DMS153 treated with DMSO at 0.1 percent for 48 hours (cell line): ENCODE data around the gene SCYGR2.
"Not testable (repeated sequence)": the region's sequence is repeated elsewhere in the genome, so short reads cannot be mapped to it uniquely, and the experiment has no call there.

Experiments used
- DNase-seq: peaks from one replicate; lab custom pipeline; 2025; ENCODE audit not compliant: unreplicated experiment; lab: John Stamatoyannopoulos, UW

The SCYGR2 gene, protein sequence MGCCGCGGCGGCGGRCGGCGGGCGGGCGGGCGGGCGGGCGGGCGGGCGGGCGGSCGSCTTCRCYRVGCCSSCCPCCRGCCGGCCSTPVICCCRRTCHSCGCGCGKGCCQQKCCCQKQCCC

DNA sequence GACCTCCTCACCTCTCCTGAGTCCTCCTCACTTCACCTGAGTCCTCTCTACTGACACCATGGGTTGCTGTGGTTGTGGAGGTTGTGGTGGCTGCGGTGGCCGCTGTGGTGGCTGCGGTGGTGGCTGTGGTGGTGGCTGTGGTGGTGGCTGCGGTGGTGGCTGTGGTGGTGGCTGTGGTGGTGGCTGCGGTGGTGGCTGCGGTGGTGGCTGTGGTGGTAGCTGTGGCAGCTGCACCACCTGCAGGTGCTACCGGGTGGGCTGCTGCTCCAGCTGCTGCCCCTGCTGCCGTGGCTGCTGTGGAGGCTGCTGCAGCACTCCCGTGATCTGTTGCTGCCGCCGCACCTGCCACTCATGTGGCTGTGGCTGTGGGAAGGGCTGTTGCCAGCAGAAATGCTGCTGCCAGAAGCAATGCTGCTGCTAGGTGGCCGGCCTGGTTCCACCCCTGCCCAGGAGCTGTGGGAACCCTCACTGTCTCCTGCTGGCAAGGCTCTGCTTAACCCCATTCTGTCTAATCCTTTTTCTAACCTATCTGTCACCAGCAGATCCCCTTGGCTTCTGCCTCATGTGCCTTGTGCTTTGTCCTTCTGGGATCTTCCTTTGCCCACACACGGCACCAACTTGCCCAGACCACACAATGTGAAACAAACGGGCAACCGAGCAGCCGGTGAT, at the start of gene SCYGR2:
Gene SCYGR2 (plus strand): TSS at position 59 of the 669 bp plus-strand sequence. CDS start 0 bp downstream, at position 59.
- DNase-seq, result not testable (repeated sequence)

DNA sequence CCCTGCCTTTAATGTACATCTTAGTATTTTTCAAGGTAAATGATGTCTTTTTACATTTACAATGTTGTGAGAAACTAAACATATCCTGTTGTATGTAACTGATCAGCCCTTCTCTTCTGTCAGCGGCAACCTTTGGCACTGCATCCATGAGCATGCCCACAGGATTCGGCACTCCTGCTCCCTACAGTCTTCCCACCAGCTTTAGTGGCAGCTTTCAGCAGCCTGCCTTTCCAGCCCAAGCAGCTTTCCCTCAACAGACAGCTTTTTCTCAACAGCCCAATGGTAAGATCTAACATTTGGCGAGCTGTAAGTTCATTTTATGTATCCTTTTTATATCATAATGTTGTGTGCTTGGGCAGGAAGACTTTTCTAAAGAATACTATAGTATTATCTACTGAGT, 46.9 kb upstream of the SCYGR2 start:
- DNase-seq, result no peak

DNA sequence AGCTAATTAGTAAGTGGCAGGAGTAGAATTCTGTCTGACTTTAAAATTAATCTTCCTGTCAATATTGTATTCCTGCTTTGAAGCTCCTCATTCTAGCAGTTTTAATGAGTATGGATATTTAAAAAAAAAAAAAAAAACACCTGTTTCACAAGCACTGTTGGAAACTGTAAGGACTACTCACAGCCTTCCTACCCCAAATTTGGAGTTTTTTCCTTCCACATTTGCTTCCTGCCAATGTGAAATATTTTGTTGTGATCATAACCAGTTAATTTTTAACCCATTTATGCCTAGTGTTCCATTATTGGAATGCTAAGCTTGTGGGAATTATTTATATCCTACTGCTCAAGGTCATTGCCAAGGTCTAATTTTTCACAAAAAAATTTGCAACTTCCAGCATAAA, 36.1 kb upstream of the SCYGR2 start:
- no peak for DNase-seq

DNA sequence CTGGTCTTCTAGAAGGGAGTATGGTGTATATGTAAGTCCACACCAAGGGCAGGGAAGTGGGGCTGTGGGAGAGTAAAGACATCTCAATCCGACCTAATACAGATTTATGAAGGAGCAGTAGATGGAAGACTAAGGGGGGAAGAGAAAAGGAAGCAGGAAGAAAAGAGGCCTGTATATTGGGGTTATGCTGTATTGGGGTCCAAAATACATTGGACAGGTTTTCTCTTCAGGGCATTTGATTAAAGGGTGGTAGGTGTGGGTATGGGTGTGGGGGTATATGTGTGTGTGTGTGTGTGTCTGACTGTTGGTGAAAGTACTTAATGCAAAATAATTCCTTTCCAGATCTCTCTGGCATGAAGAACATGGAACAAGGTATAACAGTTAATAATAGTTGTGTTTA, 33.6 kb upstream of the SCYGR2 start:
- no peak for DNase-seq

DNA sequence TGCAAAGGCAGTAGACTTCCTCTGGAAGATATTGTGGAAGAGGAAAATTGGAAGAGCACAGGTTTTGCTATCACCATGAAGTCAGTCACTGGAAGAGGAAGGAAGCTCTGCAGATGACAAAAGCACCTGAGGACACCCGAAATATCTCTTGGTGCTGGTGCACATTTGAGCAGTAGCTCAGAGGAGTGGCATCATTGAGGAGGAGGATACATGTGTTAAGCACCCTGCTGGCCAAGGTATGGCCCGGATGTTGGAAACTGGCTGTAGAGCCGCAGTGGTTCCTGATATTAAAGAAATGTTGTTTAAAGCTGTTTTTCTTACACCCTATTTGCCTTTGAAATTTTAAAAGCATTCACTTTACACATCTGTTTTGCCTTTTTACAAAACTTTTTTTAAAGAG, 32.7 kb upstream of the SCYGR2 start:
- DNase-seq, result no peak

DNA sequence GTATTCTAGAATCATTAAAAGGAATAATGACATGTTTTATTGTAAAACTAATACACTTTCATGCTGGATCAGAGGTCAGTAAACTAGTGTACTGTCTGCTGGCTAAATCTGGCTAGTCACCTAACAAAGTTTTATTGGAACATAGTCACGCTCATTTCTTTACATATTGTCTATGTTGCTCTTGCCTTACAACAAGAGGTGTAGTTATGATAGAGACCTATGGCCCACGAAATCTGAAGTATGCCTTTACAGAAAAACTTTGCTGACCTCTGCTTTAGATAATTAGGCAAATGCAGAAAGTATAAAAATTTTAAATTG, 29.9 kb upstream of the SCYGR2 start:
- no peak for DNase-seq

DNA sequence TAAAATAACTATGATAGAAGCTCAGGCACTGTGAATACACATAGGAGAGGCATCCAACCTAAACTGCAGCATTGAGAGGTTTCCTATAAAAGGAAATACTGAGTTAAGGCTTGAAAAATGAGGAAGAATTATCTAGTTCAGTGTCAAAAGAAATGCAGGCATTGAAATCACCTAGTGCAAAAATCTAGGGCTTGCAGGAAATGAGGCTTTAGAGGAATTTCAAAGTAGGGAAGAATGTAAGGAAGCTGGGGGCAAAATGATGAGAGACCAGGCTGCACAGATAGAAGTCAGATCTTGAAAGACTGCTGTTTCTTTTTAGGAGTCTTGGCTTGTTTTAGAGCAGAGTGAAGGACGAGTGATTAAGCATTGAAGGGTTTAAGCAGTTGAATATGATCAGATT, 28.1 kb upstream of the SCYGR2 start:
- no peak for DNase-seq

DNA sequence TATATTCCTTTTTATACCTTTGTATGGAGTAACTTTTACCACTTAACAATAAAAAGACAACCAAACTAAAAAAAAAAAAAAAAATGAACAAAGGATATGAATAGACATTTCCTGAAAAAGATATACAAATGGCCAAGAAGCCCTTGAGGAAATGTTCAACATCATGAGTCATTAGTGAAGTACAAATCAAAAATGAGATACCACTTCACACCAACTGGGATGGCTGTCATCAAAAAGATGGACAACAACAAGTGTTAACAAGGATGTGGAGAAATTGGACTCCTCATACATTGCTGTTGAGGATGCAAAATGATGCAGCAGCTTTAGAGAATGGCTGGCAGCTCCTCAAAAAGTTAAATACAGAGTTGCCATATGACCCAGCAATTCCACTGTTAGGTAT, 22.6 kb upstream of the SCYGR2 start:
- DNase-seq, result no peak

DNA sequence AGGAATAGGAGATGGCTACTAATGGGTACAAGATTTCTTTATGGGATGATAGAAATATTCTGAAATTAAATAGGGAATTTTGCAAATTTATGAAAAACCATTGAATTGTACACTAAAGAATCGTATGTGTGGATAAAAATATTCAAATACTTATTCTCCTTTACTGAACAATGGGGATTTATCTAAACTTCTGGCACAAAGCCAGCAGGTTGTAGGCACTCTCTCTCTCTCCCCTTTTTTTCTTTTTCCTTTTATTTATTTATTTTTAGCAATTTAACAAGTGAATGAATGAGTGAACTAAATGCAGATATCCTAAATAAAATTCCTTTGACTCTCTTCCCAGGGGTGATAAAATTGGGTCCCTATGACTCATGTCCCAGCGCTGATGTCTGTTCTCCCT, 21.9 kb upstream of the SCYGR2 start:
- no peak for DNase-seq

DNA sequence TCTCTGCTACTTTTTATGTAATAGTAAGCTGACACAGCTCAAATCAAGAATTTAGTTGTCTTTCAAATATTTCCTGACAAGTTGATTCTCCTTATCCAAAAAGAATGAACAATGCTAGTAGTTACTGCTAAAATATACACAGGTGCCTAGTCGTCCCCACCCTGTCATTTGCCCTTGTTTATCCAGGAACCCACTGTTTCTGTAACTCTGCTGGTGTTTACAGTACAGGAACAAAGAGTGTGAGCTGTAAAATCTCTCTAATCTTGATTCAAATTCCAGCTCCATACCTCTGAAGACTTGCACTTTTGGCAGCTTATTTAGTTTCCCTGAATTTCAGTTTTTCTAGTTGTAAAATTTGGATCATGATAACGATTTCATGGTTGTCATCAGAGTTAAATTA, 21.1 kb upstream of the SCYGR2 start:
- DNase-seq, result no peak

DNA sequence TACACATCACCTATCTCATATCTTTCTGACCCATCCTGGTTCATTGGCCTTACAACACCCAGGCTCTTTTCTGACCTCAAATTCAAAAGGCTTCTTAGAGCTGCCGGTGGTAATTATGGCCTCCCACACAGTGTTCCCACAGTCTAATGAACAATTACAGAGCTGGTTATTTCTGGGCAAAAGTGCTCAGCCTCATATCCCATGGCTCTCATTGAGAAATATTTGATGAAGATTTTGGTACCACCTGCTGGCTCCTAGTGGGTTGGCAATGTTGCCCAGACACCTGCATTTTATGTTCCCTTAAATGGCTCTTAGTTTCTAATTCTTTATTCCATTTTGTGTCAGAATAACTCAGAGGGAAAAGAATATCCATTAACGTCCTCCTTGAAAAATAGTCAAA, 20.1 kb upstream of the SCYGR2 start:
- no peak for DNase-seq

DNA sequence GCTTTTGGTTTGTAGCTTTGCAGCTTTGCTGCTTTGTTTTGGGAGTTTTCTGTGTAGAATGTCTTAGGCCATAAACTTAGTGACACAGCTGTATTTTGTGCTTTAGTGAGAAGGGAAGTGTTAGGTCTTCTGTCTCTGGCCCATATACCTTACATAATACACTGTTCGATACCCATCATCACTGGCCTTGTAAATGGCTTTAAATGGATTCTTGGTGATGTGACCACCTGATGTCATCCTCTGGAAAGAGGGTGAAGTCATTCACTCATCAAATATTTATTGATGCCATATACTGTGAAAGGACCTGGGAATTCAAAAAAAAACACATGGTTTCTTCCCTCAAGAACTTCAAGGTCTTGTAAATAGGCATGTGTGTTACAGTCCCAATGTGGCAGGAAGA, 18.9 kb upstream of the SCYGR2 start:
- no peak for DNase-seq

DNA sequence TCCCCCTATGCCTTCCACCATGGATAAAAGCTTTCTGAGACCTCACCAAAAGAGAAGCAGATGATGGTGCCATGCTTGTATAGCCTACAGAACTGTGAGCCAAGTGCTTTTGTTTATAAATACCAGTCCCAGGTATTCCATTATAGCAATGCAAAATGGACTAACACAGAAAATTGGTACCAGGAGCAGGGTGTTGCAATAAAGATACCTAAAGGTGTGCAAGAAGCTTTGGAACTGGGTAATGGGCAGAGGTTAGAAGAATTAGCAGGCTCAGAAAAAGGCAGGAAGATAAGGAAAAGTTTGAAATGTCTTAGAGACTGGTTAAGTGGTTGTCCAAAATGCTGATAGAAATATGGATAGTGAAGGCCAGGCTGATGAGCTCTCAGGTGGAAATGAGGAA, 16.3 kb upstream of the SCYGR2 start:
- no peak for DNase-seq

DNA sequence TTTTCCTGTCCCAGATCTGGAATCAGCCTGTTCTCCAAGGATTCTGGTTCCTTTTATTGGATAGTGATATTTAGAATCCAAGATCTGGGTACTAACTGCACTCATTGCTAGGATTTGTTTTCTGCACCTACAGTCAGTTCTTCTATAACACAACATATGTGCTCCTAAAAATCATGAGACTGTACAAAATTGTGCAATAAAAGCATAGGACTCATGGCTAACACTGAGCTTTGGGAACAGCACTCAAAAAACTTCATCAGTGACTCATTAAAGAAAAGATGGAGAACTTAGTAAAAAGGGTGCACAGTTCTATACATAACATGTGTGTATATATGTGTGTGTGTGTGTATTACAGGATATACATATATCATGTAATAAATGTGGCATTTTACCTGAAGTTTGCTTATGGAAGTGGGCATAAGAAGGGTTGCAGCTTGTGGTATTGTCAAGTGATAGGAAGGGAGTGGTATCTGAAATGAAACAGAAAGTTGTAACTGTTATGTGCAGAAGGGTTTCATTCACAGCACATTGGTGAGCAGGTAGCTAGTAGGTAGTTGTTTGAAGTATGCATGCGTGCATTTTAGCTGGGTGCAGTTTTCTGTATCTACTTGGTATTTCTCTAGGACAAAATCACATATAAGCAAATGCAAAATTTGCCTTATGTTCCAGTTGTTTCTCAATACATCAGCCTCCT, 5.9 kb upstream of the SCYGR2 start:
- no peak for DNase-seq

DNA sequence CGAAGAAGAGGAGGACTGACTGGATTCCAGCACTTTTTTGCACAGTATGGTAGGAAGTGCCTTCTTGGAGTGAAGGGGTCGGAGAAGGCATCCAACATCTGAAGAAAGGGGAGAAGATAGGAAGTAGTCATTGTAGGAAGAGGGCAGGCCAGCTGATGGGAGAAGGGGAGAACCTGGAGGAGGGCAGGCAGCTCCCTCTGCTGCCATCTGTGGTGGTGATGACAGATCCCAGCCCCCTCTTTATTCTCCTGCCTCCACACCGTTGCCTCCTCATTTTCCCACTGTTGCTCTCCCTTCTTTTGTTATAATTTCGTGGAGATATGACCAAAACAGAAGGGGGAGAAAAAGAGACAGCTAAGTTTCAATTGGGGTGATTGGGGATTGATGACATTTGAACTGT, 2.9 kb upstream of the SCYGR2 start:
- DNase-seq, result no peak

DNA sequence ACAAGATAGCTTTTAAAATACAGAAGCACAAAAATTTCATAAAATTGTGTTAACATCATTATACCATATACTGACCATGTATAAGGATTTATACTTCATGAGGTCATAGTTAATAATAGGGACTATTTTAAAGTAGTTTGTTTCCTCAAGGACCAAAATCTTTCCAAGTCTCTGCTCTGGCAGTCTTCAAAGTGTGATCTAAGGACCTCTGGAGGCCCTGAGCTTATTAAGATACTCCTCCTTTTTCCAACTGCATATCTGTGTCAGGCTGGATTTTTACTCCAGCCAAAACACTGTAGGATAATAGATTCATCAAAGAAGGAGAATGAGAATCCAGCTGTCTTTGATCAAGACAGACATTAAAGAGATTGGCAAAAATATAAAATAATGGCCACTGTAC, 1.7 kb upstream of the SCYGR2 start:
- DNase-seq, result no peak

DNA sequence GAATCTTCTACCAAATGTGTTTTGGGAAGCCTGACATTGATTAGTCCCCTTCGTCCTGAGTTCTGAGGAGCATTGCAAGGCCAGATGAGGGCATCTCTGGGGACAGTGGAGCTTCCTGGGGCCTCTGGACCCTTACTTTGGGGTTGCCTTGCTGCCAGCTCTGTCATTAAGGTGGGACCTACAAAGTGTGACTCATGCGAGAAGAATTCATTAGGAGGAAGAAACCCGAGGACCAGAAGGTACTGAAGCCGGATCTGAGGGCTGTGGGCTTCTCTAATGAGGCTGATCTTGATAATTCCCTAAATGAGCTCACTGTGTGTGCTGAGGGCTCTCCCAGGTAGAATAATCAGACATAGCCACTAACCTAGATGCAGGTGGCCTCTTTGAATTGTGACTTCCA, 695 bp upstream of the SCYGR2 start:
- no peak for DNase-seq

DNA sequence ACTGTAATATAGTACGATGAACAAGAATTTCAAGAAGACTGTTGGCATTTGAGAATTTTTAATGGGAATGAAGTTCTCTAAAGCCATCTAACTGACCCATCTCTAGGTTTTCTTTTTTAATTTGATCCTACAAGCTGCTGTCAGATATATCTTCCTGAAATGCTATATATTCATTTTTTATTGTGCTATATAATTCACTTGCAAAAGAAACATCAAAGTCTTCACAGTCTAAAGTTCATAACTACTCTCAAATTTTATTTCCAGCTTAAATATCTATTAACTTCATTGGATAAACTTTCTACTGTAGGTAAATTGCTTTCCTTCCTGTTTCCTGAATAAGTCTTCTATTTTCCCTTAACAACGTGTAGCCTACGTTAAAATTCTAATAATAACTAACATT, 3.7 kb downstream of the SCYGR2 start:
- DNase-seq, result no peak

DNA sequence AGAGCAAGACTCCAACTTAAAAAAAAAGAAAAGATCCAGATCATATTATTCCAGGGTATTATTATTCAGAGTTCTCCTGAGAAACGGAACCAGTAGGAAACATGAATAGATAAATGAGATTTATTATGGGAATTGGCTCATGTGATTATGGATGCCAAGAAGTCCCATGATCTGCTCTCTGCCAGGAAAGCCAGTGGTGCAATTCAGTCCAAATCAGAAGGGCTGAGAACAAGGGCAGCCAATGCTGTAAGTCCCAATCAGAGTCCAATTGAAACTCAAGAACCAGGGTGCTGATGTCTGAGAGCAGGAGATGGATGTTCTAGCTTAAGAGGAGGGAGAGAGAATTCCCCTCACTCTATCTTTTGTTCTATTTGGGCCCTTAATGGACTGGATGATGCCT, 7.8 kb downstream of the SCYGR2 start:
- DNase-seq, result no peak

DNA sequence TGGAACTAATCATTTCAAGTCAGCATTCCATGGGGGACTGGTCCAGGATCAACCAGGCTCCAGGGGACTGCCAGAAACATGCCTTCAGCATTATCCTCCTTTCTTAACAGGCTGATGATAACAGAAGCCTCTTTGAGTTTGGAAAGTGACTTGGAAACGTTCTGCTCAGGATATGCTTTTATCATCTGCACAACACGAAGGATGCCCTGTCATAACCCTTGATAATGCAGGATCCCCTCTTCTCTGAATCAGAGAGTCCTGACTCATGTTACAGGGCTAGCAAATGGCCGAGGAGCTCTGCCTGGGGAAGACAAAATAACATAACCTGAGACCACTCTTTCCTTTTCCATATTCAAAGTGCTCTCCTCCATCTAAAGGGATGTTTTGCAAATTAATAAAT, 9.2 kb downstream of the SCYGR2 start:
- no peak for DNase-seq

DNA sequence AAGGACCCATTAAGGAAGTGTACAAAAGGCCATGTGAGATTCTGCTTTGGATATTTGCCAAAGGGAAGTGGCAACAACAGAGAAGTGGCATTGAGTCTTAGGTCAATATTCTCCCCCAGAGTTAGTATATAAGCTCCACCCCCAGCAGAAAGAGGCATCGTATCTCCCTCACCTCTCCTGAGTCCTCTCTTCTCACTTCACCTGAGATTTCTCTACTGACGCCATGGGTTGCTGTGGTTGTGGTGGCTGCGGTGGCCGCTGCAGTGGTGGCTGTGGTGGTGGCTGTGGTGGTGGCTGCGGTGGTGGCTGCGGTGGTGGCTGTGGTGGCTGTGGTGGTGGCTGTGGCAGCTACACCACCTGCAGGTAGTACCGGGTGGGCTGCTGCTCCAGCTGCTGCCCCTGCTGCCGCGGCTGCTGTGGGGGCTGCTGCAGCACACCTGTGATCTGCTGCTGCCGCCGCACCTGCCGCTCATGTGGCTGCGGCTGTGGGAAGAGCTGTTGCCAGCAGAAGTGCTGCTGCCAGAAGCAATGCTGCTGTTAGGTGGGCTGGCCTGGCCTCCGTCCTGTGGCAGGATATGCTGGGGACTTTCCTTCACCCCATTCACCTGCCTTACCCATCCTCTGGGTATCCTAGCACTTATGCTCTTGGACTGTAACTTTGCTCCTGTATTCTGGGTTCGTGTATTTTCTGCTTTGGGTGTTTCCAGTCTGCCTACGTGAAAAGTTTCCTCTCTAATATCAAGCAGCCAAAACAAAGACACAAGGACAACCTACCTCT, 10.1 kb downstream of the SCYGR2 start:
- peak; percentile 38 for DNase-seq

DNA sequence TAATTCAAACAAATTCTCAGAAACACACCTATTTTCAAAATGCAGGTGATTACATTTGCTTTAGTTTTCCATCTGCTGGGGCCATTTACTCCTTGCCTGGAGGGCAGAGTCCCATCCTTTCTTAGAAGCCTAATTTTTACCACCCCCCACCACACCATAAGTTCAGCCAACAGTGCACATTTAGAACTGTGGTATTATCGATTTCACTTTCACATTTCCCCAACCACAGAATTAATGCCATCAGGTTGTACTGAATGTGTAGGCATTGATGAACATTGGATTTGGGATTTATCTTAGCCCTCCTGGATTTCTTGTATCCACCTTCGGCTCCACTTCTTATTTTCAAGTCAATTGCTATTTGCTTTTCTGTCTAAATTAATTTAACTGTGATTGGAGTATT, 11.4 kb downstream of the SCYGR2 start:
- no peak for DNase-seq
